GM21825 (cell line): Measurements from ENCODE around the gene IL27RA.
"Not testable (repeated sequence)": the region's sequence is repeated elsewhere in the genome, so short reads cannot be mapped to it uniquely, and the experiment has no call there.

Experiments used
- ATAC-seq: cut with Tn5 transposase; IDR thresholded peaks from one replicate; pipeline ENCODE4 v1.9.1; 2021; ENCODE audit warnings: mild to moderate bottlenecking, moderate library complexity; ENCODE audit not compliant: unreplicated experiment

Gene IL27RA

DNA sequence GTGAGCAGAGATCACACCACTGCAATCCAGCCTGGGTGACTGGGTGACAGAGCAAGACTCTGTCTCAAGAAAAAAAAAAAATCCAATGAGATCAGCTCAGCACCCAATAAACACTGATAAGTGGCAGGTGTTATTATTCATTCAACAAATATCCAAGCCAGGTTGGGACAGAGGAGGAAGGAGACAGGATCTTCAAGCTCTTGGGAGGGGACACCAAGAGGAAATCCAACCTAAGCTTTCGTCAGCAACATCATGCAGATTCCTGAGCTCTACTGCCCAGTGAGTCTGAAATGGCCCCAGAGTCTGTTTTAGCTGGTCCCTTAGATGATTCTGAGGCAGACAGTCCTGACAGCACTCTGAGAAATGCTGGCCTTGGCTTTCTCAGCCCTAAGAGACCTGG lies 33.1 kb upstream of the IL27RA start:
- ATAC-seq, result no peak

DNA sequence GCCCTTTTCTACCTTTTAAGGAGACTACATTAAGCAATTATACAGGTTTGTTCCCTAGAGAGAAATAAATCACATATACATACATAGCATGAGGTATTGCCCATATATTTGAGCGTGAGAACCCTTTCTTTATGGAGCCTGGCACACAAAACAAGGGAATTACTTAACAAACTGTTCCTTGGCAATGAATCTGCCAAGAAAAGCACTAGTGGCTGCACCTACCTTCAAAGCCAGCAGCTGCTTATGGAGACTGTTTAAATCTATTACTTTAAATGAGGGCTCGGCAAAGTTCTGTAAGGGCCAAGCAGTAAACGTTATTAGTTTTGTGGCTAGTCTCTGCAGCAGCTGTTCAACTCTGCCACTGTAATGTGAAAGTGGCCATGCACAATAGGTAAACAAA lies 32.5 kb upstream of the IL27RA start:
- ATAC-seq, result no peak

DNA sequence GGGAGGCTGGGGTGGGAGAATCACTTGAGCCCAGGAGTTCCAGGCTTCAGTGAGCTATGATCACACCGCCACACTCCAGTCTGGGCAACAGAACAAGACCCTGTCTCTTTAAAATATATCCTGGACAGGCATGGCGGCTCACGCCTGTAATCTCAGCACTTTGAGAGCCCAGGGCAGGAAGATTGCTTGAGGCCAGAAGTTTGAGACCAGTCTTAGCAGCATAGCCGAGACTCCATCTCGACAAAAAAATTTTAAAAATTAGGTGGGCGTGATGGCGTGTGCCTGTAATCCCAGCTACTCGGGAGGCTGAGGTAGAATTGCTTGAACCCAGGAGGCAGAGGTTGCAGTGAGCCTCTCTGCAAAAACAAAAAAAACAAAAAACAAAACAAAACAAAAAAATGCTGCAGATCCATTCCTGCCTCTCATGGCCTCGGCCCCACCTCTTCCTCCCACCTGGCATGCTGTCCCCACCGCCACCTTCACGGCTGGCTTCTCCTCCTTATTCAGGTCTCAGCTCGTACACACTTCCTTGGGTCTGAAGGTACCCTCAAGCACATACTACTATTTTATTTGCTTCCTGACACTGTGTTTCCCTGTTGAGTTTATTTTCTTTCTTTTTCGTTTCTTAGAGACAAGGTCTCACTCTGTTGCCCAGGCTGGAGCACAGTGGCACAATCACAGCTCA lies 30.7 kb upstream of the IL27RA start:
- ATAC-seq, result no peak

DNA sequence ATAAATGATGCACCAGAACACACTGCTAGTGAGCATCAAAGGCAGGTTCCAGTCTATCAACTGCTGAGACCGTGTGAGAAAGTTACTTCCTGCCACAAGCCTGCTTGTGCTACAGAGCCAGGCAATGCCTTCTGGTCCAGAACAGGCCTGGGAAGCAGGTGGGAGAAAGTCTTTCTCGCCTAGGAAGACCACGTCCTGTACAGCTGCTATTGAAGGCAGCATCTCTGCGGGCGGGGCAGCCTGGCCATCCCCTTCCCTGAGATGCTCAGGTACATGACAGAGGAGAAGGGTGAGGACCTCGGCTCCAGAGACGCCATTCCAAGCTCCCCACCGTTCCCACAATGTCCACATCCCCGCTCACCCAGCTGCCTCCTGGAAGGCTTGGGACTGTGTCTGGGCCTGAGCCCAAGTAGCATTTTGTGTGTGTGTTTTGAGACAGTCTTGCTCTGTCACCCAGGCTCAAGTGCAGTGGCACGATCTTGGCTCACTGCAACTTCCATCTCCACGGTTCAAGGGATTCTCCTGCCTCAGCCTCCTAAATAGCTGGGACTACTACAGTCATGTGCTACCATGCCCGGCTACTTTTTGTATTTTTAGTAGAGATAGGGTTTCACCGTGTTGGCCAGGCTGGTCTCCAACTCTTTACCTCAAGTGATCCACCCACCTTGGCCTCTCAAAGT lies 28.9 kb upstream of the IL27RA start:
- ATAC-seq, result no peak

DNA sequence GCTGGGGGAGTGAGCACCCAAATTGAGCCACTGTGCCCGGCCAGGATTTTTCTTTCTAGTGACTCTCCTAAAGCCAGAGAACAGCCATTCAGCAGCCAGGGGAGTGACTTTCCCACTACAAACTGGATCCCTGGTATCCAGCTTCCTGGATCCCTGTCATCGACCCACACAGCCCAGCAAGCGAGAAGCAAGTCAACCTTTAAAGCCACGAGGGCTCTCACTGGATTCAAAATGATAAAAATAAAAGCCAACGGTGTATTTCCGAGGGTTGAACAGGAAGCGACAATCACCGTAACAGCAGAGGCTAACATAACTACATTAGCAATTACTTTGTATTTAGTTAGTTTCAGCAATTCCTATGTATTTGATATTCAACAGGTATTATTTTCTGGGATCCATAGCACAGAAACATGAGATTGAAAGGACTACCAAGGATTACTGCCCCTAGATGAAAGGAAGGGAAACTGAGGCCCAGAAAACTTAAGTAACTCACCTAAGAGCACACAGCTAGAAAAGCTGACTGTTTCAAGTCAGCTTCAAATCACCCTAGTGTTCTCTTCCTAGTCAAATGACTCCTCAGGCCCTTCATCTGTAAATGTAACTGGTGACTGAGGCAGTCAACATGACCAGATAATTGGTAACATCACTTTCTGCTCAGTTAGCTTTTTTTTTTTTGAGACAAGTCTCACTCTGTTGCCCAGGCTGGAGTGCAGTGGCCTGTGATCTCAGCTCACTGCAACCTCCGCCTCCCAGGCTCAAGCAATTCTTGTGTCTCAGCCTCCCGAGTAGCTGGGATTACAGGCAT lies 28.1 kb upstream of the IL27RA start:
- no peak for ATAC-seq

DNA sequence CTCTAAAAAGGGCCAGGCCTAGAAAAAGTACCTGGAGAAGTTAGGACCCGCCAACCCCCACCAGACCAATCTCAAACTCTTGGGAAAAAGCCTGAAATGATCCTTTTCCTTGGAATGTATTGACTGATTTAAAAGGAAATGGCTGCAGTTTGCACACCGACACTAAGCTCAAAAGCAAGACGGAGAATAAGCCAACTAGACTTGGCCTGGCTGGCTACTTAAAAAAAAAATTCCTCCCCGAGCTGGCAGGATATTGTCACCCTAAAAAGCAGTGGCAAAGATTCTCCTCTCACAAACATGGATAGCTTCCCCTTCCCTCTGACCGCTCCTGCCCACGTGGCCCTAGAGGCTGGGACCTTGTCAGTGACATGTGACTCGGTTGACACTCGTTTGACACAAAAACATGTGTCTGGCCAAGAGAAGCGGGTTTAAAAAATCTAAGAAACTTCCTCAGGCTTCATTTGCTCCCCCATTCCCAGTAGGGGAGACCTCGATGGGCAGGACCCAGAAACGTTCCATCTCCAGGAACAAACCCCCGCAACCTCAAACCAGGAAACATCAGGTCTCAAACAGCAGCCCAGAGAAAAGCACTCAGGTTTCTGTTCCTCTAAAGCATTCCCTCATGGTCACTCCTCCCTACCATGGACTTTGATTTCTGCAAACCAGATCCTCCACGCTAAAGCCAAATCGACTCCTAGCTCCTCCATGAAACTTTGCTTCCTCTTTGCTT lies 26.8 kb upstream of the IL27RA start:
- ATAC-seq, result no peak

DNA sequence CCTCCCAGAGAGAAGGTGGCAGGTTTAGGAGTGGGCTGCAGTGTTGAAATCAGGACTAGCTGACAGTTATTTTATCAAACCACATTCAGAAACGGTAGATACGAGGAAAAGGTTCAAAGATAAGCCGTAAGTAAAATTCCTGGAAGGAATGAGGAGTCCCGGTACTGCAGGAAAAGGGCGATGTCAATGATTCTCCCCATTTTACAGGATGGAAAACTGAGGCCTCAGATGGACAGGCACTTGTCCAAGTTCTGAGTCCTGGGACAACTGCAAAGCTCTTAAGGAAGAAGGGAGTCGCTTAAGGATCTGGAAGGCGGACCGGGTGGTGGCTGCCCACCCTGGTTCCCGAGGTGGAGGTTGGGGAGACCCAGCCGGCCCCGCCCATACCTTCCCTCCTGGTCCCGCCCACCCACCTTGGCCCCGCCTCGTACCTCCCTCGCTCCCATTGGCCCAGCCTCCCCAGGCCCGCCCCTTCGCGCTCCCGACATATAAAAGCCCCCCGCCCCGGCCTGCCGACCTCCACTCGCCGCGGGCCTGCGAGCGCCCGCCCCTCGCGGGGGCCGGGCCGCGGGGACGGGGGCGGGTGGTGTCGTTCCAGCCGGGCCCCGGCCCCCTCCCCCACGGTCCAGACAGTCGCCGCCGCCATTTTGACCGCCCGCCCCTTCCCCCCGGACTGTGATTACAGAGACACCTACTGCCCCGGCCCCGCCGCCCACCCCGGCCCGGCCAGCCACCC lies 26.0 kb upstream of the IL27RA start:
- ATAC-seq, result peak; percentile 40

DNA sequence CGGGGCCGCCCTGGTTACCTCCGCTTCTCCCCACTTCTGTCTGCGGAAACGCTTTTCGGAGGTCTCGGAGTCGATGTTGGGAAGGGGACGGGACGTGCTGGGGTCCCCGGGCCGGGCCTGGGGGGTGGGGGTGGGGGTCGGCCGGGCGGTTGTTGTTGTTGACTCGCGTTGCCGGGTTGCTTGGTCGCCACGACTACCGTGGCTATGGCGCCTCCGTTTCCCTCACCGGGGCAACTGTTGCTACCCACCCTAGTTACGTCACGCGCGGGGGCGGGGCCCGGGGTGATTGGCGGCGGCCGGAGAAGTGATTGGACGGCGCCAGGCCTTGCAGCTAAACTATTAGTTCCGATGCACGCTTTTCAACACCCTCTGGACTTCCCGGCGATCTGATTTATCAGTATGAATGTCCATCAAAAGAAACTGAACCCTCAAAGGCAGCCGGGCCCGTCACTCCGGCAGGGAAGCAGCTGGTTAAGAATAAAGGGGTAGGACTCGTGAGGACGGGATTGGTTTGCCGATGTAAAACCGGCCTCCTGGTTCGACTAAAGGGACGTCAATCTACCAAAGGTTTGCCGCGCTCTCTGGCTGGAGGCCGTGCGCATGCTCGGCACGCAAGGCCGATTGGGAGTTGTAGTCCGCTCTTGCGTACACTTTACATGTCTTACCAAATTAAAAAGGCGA lies 25.3 kb upstream of the IL27RA start, which contains the start of gene RFX1:
Gene RFX1, minus strand, starts transcription at position 236 of the 681 bp plus-strand sequence. CDS start 12,477 bp downstream, outside the sequence.
- ATAC-seq, result peak; percentile 71

DNA sequence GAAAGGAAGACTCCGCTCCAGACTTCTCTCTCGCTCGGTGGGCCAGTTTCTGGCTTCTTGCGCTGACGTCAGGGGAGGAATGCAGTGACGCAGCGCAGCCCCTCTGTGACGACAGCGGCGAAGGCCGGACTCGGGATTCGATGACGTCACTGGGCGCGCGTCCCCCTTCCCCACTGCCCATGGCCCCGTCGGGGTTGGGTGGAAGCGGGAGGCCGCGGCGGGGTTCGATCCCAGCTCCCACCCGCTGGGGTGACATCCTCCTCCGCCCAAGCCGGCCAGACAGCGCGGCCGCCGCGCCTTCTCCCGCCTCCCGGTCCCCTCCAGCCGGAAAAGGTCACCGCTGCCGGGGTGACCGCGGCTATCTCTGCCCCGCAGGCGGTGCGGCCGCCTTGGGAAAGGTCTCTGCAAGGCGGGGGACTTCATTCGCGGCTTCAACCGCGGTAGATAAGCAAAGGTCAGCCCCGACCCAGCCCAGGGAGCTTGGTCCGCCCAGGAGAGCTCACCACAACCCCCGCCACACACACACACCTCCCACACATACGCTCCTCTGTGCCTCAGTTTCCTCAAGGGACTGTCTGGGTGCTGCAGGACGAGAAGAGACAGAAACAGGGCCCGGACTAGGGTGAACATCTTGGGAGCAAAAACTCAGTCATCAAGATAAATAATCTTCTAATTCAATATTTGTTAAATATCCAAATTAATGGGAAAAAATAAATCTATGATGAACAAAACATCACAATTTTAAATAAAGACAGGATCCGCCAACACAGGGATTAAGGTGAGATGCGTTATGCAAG lies 24.6 kb upstream of the IL27RA start:
- peak; percentile 34 for ATAC-seq

DNA sequence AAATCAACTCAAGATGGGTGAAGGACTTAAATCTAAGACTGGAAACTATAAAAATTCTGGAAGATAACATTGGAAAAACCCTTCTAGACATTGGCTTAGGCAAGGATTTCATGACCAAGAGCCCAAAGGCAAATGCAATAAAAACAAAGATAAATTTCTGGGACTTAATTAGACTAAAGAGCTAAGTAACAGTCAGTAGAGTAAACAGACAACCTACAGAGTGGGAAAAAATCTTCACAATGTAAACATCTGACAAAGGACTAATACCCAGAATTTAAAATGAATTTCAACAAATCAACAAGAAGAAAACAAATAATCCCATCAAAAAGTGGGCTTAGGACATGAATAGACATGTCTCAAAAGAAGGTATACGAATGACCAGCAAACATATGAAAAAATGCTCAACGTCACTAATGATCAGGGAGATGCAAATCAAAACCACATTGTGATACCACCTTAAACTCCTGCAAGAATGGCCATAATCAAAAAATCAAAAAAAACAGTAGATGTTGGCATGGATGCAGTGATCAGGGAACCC lies 19.1 kb upstream of the IL27RA start:
- ATAC-seq, result no peak

DNA sequence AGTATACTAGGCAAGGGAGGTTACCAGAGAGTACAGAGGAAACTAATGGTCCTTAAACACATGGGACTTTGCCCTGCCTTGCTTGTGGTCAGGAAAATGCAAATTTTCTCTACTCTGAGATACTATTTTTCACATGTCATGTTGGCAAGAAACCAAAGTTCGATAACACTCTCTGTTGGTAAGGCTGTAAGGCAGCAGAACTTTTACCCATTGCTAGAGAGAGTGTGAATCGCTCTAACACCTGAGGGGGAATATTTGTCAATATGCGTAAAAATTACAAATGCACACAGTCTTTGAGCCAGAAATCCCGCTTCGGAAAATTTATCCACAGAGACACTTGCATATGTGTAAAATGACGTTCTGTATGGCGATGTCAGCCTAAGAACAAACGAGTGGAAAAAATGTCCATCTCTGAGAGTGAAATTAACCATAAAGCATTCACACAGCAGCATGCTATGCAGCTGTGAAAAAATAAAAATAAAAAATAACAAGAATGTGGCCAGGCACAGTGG lies 16.0 kb upstream of the IL27RA start:
- ATAC-seq, result peak; percentile 76

DNA sequence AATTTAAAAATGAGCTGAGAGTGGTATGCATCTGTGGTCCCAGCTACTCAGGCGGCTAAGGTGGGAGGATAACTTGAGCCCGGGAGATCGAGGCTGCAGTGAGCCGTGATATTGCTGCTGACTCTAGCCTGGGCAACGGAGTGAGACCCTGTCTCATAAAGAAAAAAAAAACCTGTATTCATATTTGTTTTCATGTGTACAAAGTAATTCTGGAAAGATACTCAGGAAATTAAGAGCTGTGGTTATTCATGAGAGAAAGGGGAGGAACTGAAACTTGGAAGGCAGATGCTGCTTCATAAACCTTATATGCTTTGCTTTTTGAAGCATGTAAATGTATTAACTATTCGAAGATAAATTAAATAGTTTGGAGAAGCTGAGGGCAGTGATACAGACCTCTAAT lies 12.5 kb upstream of the IL27RA start:
- ATAC-seq, result no peak

DNA sequence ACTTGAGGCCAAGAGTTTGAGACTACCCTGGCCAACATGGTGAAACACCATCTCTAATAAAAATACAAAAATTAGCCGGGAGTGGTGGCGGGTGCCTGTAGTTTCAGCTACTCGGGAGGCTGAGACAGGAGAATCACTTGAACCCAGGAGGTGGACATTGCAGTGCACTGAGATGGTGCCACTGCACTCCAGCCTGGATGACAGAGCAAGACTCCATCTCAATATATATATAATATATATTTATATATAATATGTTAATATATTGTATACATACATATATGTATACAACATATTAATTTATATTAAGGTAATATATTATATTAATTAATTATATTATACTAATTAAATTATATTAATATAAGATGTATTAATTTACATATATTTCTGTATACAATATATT lies 11.8 kb upstream of the IL27RA start:
- ATAC-seq, result not testable (repeated sequence)

DNA sequence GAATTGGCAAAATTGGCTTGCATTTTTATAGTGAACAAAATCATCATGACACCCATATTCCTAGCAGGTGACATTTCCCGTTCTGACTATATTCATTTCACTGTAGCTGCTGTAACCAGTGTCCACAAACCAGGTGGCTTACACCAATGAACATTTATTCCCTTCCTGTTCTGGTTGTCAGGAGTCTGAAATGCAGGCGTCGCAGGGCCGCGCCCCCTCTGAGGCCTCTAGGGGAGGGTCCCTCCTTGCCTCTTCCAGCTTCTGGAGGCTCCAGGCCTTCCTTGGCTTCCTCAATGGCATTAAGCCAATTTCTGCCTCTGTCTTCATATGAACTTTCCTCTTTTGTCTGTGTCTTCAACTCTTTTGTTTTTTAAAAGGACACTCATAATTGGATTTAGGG lies 10.1 kb upstream of the IL27RA start:
- ATAC-seq, result no peak

DNA sequence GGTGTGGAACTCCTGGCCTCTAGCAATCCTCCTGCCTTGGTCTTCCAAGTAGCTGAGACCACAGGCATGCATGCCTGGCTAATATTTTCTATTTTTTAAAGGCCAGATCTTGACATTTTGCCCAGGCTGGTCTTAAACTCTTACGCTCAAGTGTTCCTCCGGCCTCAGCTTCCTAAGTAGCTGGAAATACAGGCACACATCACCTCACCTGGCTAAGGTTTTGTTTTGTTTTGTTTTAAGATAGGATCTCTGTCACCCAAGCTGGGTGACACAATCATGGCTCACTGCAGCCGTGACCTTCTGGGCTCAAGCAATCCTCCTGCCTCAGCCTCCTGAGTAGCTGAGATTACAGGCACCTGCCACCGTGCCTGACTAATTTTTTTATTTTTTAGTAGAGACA lies 9.1 kb upstream of the IL27RA start:
- no peak for ATAC-seq

DNA sequence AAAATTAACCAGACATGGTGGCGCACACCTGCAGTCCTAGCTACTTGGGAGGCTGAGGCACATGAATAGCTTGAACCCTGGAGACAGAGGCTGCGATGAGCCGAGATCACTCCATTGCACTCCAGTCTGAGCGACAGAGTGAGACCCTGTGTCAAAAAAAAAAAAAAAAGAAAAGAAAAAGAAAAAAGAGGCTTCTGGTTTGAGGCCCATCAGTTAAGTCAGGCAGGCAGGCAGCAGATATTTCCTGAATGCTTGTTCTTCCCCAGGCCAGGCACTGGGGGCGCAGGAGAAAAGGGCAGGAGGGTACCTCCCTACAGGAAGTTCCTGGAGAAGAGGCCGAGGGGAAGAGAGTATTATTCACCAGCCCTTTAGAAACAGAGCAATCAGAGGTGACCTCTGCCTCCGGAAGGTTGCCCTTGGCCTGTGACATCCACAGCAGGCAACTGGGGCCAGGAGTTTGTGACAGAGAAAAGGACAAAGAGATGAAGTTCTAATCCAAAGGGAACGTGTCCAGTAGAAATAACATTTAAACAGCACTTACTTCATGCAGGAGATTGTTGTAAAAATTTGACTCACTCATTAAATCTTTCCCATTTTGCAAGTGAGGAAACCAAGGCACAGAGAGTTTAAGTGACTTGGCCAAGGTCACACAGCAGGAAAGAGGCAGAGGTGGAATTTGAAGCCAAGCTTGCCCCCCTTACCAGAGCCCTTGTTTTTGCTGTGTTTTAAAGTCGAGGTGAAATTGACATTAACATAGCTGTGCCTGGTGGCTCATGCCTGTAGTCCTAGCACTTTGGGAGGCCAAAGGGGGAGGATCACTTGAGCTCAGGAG lies 7.9 kb upstream of the IL27RA start:
- ATAC-seq, result no peak

DNA sequence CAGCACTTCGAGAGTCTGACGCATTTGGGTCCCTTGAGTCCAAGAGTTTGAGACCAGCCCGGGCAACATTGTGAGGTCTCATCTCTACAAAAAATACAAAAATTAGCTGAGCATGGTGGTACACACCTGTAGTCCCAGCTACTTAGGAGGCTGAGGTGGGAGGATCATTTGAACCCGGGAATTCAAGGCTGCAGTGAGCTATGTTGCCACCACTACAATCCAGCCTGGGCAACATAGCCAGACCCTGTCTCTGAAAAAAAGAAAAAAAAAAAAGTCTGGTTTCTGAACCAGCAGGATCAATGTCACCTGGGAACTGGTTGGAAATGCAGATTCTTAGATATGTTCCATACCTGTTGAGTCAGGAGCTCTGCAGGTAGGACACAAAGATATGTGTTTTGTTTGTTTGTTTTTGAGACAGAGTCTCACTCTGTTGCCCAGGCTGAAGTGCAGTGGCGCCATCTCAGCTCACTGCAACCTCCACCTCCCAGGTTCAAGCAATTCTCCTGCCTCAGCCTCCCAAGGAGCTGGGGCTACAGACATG lies 4.8 kb upstream of the IL27RA start:
- not testable (repeated sequence) for ATAC-seq
